Mesendoderm (in vitro differentiated cells): Measurements from ENCODE around the gene SPRYD3.
A peak's percentile ranks its signal among the peaks of the same experiment; 100 is the strongest.

ENCODE experiments used
- DNase-seq: peaks from one replicate; pipeline ENCODE4 v3.0.0; 2013
- H2AK5ac ChIP-seq: 2 replicates; pipeline ENCODE4 v1.6.1; 2013; ENCODE audit warnings: low read length, inconsistent platforms
- H2BK120ac ChIP-seq: 2 replicates; pipeline ENCODE4 v1.6.1; 2013; ENCODE audit warnings: low read depth, mild to moderate bottlenecking, low read length, moderate library complexity, mixed read lengths
- H2BK15ac ChIP-seq: replicated peaks from 2 replicates; pipeline ENCODE4 v1.6.1; 2013; ENCODE audit warnings: low read depth, mild to moderate bottlenecking, moderate library complexity
- H2BK5ac ChIP-seq: 2 replicates; pipeline ENCODE4 v1.6.1; 2013; ENCODE audit warnings: low read length, inconsistent platforms
- H3K18ac ChIP-seq: 2 replicates; pipeline ENCODE4 v1.6.1; 2013; ENCODE audit warnings: mild to moderate bottlenecking, low read length, mixed read lengths
- H3K23ac ChIP-seq: one replicate; pipeline ENCODE4 v1.6.1; 2013; ENCODE audit warnings: low read length
- H3K27ac ChIP-seq: 2 replicates; pipeline ENCODE4 v1.5.1; 2013; ENCODE audit warnings: low read depth, mild to moderate bottlenecking, inconsistent platforms, low read length, moderate library complexity
- H3K27me3 ChIP-seq: 2 replicates; pipeline ENCODE4 v1.6.1; 2013; ENCODE audit warnings: low read length, control low read depth, mild to moderate bottlenecking, inconsistent platforms; ENCODE audit not compliant: insufficient read depth, poor library complexity
- H3K36me3 ChIP-seq: 2 replicates; pipeline ENCODE4 v1.6.1; 2013; ENCODE audit warnings: low read length, inconsistent platforms; ENCODE audit not compliant: control insufficient read depth, insufficient read depth
- H3K4ac ChIP-seq: one replicate; pipeline ENCODE4 v1.6.1; 2013; ENCODE audit warnings: low read depth, mild to moderate bottlenecking, low read length, moderate library complexity
- H3K4me1 ChIP-seq: 2 replicates; pipeline ENCODE4 v1.6.1; 2013; ENCODE audit warnings: low read depth, low read length, inconsistent platforms; ENCODE audit not compliant: control insufficient read depth
- H3K4me2 ChIP-seq: 2 replicates; pipeline ENCODE4 v1.6.1; 2013; ENCODE audit warnings: low read length
- H3K4me3 ChIP-seq: 2 replicates; pipeline ENCODE4 v1.5.1; 2013; ENCODE audit warnings: mild to moderate bottlenecking, low read length
- H3K56ac ChIP-seq: one replicate; pipeline ENCODE4 v1.6.1; 2013; ENCODE audit warnings: low read length
- H3K79me1 ChIP-seq: 2 replicates; pipeline ENCODE4 v1.6.1; 2013; ENCODE audit warnings: low read length, inconsistent platforms
- H3K79me2 ChIP-seq: 2 replicates; pipeline ENCODE4 v1.6.1; 2013; ENCODE audit warnings: mild to moderate bottlenecking, low read length; ENCODE audit not compliant: control insufficient read depth, insufficient read depth
- H3K9ac ChIP-seq: 2 replicates; pipeline ENCODE4 v1.6.1; 2013; ENCODE audit warnings: low read length, inconsistent platforms
- H4K5ac ChIP-seq: one replicate; pipeline ENCODE4 v1.6.1; 2013; ENCODE audit warnings: low read length
- H4K8ac ChIP-seq: one replicate; pipeline ENCODE4 v1.6.1; 2013; ENCODE audit warnings: low read depth, mild to moderate bottlenecking, control low read depth, low read length, moderate library complexity
- WGBS: extraction: QIAGEN DNeasy Blood & Tissue Kit; methylation state at CpG from one replicate; pipeline ENCODE4 v1.1.7; 2013; ENCODE audit warnings: low lambda C conversion rate, missing lambda C conversion rate; ENCODE audit not compliant: insufficient coverage; ENCODE audit errors: extremely low coverage; 5-methylcytosine and 5-hydroxymethylcytosine counted together

SPRYD3 gene

GRCh38 chr12:53098354-53098981 is 19.3 kb upstream of the SPRYD3 start:
- WGBS: no CpG with 5 or more reads among the region's 13 CpGs
- H3K27me3 ChIP-seq: no peaks in the 10 kb centered on the region
- no peak overlapping the region for H2BK15ac ChIP-seq
- H3K36me3 ChIP-seq: no peaks in the 10 kb centered on the region
- H3K4ac ChIP-seq: no peak overlapping the region
- peaks cover 10% of the 10 kb centered on the region for H3K4me1 ChIP-seq
- no peak overlapping the region for H2BK120ac ChIP-seq
- H3K27ac ChIP-seq: no peak overlapping the region
- peak overlapping the region; percentile 38 for H2AK5ac ChIP-seq
- no peaks in the 10 kb centered on the region for H3K79me2 ChIP-seq
- H4K8ac ChIP-seq: no peak overlapping the region
- H3K79me1 ChIP-seq: no peaks in the 10 kb centered on the region
- peak overlapping the region; percentile 90 for H3K56ac ChIP-seq
- no peak overlapping the region for H2BK5ac ChIP-seq
- peak; percentile 38 for DNase-seq
- H3K23ac ChIP-seq: no peak overlapping the region
- H3K9ac ChIP-seq: peak overlapping the region; percentile 58
- H3K18ac ChIP-seq: peak overlapping the region; percentile 24
- H3K4me2 ChIP-seq: peak overlapping the region; percentile 77
- no peak overlapping the region for H4K5ac ChIP-seq
- H3K4me3 ChIP-seq: peak overlapping the region; percentile 67

GRCh38 chr12:53097564-53098353 is 18.6 kb upstream of the SPRYD3 start, which contains the start of gene IGFBP6:
Gene IGFBP6 (plus strand): TSS chr12:53097667. CDS start chr12:53097718, 51 bp downstream.
- H3K79me2 ChIP-seq: no peaks in the 10 kb centered on the region
- H2BK5ac ChIP-seq: no peak within 1 kb of the TSS
- H3K27me3 ChIP-seq: no peaks in the 10 kb centered on the region
- WGBS: no CpG with 5 or more reads among the region's 51 CpGs
- no peak within 1 kb of the TSS for H3K27ac ChIP-seq
- peak within 1 kb of the TSS; percentile 38 for H2AK5ac ChIP-seq
- H3K9ac ChIP-seq: peak within 1 kb of the TSS; percentile 58
- H3K4me2 ChIP-seq: peak within 1 kb of the TSS; percentile 85
- H3K4me1 ChIP-seq: peaks cover 10% of the 10 kb centered on the region
- H3K79me1 ChIP-seq: no peaks in the 10 kb centered on the region
- H2BK15ac ChIP-seq: no peak within 1 kb of the TSS
- no peak within 1 kb of the TSS for H4K8ac ChIP-seq
- H3K18ac ChIP-seq: peak within 1 kb of the TSS; percentile 1
- H3K56ac ChIP-seq: peak within 1 kb of the TSS; percentile 90
- no peak within 1 kb of the TSS for H4K5ac ChIP-seq
- peak; percentile 66 for DNase-seq
- no peak within 1 kb of the TSS for H2BK120ac ChIP-seq
- H3K23ac ChIP-seq: no peak within 1 kb of the TSS
- H3K4ac ChIP-seq: no peak within 1 kb of the TSS
- peak within 1 kb of the TSS; percentile 67 for H3K4me3 ChIP-seq
- no peaks in the 10 kb centered on the region for H3K36me3 ChIP-seq

GRCh38 chr12:53097207-53097563 is 18.0 kb upstream of the SPRYD3 start:
- Histone ChIP-seq H3K23ac (no peak overlapping the region), H3K4me1 (peaks cover 10% of the 10 kb centered on the region), H2BK5ac (no peak overlapping the region), H3K79me1 (no peaks in the 10 kb centered on the region), H3K18ac (no peak overlapping the region), H3K9ac (peak overlapping the region; percentile 57), H3K56ac (peak overlapping the region; percentile 78), H3K4me2 (peak overlapping the region; percentile 85), H3K79me2 (no peaks in the 10 kb centered on the region), H3K27me3 (no peaks in the 10 kb centered on the region), H2BK15ac (no peak overlapping the region), H3K27ac (no peak overlapping the region), H3K36me3 (no peaks in the 10 kb centered on the region), H2BK120ac (no peak overlapping the region), H2AK5ac (no peak overlapping the region), H4K8ac (no peak overlapping the region), H3K4me3 (peak overlapping the region; percentile 52), H3K4ac (no peak overlapping the region), H4K5ac (no peak overlapping the region)
- DNase-seq: peak; percentile 66
- no CpG with 5 or more reads among the region's 9 CpGs for WGBS

- H3K27me3 ChIP-seq: no peaks in the 10 kb centered on the region
Measured at GRCh38 chr12:53096759-53097158, 17.6 kb upstream of the SPRYD3 start.

GRCh38 chr12:53096089-53096741 is 17.0 kb upstream of the SPRYD3 start:
- no peaks in the 10 kb centered on the region for H3K79me2 ChIP-seq
- no peak overlapping the region for H3K9ac ChIP-seq
- no peaks in the 10 kb centered on the region for H3K79me1 ChIP-seq
- H3K36me3 ChIP-seq: no peaks in the 10 kb centered on the region
- H3K27me3 ChIP-seq: no peaks in the 10 kb centered on the region
- H4K5ac ChIP-seq: no peak overlapping the region
- no peak overlapping the region for H2AK5ac ChIP-seq
- no peak overlapping the region for H3K4me3 ChIP-seq
- peak; percentile 54 for DNase-seq
- no peak overlapping the region for H2BK15ac ChIP-seq
- no peak overlapping the region for H3K18ac ChIP-seq
- H4K8ac ChIP-seq: no peak overlapping the region
- no CpG with 5 or more reads among the region's 11 CpGs for WGBS
- peak overlapping the region; percentile 85 for H3K4me2 ChIP-seq
- H3K4me1 ChIP-seq: peaks cover 10% of the 10 kb centered on the region
- no peak overlapping the region for H3K23ac ChIP-seq
- H3K27ac ChIP-seq: no peak overlapping the region
- H3K4ac ChIP-seq: no peak overlapping the region
- peak overlapping the region; percentile 29 for H3K56ac ChIP-seq
- no peak overlapping the region for H2BK5ac ChIP-seq
- H2BK120ac ChIP-seq: no peak overlapping the region

More at GRCh38 chr12:53096759-53097158, 17.6 kb upstream of the SPRYD3 start:
- Histone ChIP-seq H3K27ac (no peak overlapping the region), H3K4me3 (peak overlapping the region; percentile 52), H3K79me2 (no peaks in the 10 kb centered on the region), H3K18ac (no peak overlapping the region), H3K56ac (peak overlapping the region; percentile 78), H4K8ac (no peak overlapping the region), H2BK5ac (no peak overlapping the region), H2BK15ac (no peak overlapping the region), H3K4ac (no peak overlapping the region), H3K9ac (peak overlapping the region; percentile 57), H3K4me2 (peak overlapping the region; percentile 85), H2BK120ac (no peak overlapping the region), H2AK5ac (no peak overlapping the region), H3K23ac (no peak overlapping the region), H3K36me3 (no peaks in the 10 kb centered on the region), H3K79me1 (no peaks in the 10 kb centered on the region), H3K4me1 (peaks cover 10% of the 10 kb centered on the region), H4K5ac (no peak overlapping the region)
- no peak for DNase-seq
- no CpG with 5 or more reads among the region's 9 CpGs for WGBS
